ENCODE measurements around the gene TRIM50.

GRCh38 chr7:73328696-73329095 lies 814 bp upstream of the TRIM50 start:
- no peak for TF ChIP-seq CTCF (IDR thresholded peaks at IDR 0.05; ENCODE audit: low read depth, low read length, missing input control)
- no peak for TF ChIP-seq TAF1 (conservative IDR thresholded peaks at IDR 0.05)
- no peak for TF ChIP-seq JUND (IDR thresholded peaks at IDR 0.05)
- no peak for TF ChIP-seq RAD21 (IDR thresholded peaks at IDR 0.05)
- no peak for TF ChIP-seq RXRA (IDR thresholded peaks at IDR 0.05)
- no peak for TF ChIP-seq YY1 (IDR thresholded peaks at IDR 0.05)
- no peak for TF ChIP-seq REST (IDR thresholded peaks at IDR 0.05)
- no peak for TF ChIP-seq MAX (IDR thresholded peaks at IDR 0.05)
- TF ChIP-seq GABPA (IDR thresholded peaks at IDR 0.05 in 1 of 2, conservative IDR thresholded peaks at IDR 0.05 in 1 of 2), result no peak

Measured in liver (tissue), 3 donors.